ENCODE measurements around the gene ADD1.

The ADD1 gene

DNA sequence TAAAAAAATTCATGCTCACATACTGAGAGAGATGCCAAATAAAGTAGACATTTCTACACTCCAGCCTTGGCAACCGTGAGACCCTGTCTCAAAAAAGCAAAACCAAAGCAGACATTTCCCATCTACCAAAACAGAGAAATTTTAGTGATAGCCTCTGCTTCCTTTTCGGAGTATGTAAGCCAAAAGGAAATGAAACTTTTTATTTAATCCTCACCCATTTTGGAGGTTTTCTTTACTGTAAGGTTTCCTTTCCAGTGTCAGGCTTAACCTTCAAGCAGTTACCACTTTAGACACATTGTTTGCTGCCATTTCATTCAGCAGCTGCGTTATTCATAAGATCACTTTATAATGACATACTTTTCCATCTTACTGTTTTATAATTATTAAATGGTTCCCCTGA, 15.9 kb downstream of the ADD1 start:
- no peak for DNase-seq (ENCODE audit: low read depth, low spot score)

DNA sequence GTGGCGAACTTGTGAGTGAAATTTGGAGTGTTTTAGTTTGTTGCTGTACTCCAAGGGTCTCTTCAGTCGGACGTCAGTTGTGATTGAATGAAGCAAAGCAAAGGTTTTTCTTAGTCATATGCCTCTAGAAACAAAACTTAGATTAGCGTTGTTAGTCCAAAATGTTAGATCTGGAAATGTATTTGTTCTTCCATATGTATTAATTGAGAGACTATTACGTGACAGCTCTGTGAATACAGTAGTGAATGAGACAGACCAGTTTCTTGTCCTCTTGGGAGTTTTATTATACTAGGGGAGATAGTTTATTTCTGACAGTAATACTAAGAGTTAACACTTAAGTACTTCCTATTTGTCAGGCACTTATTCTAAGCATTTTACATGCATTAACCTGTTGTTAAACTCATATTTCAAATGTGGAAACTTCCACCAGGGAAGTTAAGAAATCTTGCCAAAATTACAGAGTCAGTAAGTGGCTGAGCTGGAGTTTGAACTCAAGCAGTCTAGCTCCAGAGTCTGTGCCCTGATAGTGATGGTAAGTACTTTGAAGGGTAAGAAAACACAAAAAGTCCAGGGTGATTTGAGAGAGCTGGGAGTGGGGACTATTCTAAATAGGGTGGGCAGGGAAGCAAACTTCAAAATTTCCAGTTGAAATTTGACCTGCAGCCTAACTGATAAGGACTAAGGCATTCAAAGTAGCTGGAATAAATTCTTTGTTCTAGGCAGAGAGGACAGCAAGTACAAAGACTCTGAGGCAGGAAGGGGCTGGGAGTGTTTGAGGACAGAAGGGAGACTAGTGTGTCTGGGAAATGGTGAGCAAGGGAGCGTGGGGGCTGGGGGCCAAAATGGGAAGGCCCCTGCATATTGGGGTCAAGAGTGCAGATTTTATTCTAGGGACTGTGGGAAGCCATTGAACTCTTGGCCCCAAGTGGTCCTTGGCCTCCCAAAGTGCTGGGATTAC, 17.0 kb downstream of the ADD1 start:
- no peak for DNase-seq (ENCODE audit: low read depth, low spot score)

DNA sequence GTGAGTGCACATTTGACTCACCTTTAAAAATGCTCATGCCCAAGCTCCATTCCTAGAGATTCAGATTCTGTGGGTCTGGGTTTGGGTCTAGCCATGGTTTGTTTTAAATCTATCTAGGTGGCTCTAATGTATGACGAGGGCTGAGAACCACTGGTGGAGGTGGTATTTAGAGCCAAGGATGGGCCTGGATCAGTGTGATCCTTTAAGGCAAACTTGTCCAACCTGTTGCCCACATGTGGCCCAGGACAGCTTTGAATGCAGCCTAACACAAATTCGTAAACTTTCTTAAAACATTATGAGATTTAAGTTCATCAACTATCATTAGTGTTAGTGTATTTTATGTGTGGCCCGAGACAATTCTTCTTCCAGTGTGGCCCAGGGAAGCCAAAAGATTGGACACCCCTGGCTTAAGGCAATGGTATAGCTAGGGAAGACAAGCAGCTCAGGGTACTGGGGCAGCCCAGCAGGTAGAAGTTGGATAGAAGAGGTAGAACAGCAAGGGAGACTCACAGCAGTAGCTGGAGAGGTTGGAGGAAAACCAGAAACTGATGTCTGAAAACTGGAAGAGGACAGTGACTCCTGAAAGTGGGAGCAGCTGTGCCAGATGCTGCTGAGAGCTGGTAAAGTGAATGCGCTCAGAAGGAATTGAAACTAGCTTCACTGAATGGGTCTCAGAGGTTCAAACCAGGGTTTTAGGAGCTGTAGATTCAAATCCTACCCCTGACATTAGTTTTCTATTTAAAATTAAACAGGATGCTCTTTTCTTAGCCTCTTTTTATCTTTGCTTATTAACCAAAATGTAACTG, 18.2 kb downstream of the ADD1 start:
- DNase-seq (ENCODE audit: low read depth, low spot score), result no peak

DNA sequence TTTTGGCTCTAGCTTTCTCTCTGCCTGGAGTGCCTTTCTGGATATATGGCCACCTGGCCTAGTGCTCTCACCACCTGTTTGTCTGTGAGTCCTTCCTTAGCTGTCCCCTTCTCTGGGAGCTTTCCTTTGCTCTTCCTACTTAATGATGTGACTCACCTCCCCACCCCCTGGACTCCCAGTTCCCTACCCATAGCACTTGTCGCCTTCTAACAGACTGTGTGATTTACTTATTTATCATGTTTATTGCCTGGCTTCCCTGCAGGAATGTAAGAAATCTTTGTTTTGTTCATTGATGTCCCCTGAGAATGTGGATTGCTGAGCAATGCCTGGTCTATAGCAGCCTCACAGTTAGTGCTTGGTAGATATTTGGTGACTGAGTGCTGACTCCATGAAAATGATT, 18.9 kb downstream of the ADD1 start:
- no peak for DNase-seq (ENCODE audit: low read depth, low spot score)

DNA sequence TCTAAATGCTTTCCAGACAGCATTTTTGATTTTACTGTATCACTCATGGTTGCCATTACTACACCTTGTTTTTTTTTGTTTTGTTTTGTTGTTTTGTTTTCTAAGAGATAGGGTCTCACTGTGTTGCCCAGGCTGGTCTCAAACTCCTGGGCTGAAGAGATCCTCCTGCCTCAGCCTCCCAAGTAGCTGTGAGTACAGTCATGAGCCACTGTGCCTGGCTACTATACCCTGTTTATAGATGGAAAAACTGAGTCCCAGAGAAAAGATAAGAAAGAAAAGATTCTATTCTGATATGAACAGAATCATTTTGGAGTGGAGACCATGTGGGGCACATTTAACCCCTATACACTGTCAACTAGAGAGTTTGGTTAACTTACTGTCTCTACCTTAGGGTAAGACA, 20.0 kb downstream of the ADD1 start:
- no peak for DNase-seq (ENCODE audit: low read depth, low spot score)

DNA sequence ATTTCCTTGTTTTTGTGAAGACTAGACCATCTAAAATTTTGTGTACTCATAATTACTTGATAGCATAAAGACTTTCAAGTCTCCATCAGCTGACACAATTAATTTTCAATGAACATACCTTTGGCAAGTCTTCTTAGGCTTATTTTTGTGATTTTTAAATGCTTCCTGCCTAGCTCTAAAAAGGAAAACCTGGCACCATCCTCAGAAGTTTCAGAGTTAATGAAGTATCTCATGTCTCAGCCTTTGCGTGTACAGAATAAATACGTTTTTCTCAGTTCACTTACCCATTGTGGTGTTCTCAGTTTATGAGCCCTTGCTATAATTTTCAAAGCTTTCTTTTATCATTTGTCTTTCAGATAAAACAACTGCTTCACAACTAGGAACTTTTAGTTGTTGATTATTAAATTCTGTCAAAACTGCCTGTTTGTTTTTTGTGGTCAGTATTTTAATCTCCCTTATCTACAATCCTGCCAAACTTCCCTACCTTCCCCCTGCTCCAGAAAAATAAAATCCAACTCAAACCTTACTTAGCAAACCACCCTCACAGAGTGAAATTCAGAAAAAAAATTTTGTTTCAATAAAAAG, 21.6 kb downstream of the ADD1 start:
- DNase-seq (ENCODE audit: low read depth, low spot score), result no peak

DNA sequence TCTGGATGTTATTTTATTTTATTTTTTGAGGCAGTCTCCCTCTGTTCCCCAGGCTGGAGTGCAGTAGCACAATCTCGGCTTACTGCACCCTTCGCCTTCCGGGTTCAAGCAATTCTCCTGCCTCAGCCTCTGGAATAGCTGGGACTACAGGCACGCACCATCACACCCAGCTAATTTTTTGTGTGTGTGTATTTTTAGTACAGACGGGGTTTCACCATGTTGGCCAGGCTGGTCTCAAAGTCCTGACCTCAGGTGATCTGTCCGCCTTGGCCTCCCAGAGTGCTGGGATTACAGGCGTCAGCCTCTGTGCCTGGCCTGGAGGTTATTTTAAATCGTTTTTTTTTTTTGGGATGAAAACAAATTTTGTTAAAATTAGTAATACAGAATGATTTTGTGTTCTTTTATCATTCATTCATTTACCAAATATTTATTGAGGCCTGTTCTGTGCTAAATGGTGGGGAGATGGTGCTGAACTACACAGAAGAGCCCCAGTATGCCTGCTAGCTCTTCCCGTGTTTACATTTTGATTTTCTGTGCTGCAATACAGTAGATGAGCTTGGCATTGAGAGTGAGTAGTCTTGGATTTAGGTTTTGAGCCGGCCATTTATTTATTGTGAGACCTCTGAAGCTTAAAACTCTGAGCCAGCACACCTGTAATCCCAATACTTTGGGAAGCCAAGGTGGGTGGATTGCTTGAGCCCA, 22.7 kb downstream of the ADD1 start:
- DNase-seq (ENCODE audit: low read depth, low spot score), result no peak

DNA sequence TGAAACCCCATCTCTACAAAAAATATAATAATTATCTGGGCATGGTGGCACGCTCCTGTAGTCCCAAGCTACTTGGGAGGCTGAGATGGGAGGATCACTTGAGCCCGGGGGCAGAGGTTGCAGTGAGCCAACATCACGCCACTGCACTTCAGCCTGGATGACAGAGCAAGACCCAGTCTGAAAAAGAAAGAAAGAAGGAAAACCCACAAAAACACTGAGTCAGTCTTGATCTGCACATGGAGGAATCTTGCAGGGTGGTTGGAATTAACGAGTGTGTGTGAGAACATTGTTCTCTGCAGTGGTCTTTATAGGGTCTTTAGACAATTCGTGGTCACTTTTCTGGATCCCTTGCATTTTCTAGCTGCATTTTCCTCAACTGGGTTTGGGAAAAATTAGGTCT, 23.2 kb downstream of the ADD1 start:
- DNase-seq (ENCODE audit: low read depth, low spot score), result no peak

DNA sequence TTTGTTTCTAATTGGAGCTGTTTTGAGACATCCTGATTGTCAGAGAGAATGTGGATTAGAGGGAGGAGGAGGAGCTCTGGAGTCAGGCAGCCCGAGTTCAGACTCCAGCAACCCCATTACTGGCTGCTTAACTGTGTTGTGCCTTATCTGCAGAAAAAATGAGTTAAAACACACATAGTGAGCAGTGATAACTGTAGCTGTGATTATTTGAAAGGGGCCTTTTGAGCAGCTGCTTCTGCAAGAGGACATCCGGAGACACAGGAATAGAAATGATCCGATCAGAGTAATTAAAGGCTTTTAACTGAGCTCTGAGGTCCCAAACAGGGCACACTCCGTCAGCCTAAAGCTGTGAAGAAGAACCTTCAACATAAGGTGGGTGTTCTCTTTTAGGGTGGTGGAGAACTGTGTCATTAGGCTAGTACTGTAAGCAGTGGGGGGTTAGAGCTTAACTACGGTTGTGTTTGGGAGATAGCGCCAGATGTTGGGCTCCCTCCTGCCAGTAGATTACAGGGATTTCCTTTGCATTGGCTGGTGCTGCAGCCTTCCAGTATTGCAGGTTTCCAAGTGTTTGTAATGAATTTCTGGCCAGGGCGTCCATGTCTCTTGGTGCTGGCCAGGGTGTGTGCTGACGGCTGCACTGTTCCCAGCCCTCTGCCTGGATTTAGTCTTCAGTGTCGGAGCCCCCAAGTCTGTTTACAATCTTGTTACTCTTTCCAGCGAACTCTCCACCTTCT, 24.3 kb downstream of the ADD1 start:
- no peak for DNase-seq (ENCODE audit: low read depth, low spot score)

DNA sequence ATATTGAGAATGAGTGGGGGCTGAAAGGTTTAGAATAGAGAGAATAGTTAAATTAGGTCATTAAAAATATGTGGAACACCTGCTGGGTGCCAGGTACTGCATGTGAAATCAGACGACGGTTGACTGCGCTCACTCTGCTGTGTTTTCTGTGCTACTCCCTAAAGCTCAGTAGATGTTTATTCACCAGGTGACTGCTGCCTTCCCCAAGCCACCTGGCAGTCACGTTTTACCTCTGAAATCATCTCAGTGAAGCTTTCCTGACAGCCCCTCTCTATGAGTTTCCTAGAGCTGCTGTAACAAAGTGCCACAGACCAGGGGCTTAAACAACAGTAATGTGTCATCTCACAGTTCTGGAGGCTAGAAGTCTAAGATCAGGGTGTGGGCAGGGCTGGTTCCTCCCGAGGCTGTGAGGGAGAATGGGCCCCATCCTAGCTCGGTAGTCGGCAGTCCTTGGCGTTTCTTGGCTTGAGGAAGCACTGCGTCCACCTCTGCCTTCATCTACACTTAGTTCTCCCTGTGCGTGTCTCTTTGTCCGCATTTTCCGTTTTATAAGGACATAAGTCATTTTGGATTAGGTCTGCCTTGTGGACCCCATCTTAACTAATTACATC, 25.3 kb downstream of the ADD1 start:
- DNase-seq (ENCODE audit: low read depth, low spot score), result no peak

DNA sequence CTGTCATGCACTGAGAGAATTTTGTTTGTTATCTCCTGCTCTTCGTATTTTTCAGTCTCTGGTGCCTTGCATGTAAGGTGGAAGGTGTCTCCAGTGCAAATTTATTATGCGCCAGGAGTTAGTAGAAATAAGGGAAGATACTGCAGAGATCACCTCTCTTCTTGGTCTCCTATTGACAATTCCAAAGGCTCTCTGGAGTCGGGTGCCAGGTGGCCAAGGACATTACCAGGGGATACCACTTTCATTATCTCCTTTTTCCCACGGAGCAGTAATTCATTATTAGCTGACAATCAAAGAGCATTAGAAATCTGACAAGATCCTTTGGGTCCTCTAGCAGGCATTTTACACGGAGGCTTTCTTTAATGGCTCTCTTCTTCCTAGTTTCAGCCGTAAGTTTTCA, 26.0 kb downstream of the ADD1 start:
- DNase-seq (ENCODE audit: low read depth, low spot score), result no peak

DNA sequence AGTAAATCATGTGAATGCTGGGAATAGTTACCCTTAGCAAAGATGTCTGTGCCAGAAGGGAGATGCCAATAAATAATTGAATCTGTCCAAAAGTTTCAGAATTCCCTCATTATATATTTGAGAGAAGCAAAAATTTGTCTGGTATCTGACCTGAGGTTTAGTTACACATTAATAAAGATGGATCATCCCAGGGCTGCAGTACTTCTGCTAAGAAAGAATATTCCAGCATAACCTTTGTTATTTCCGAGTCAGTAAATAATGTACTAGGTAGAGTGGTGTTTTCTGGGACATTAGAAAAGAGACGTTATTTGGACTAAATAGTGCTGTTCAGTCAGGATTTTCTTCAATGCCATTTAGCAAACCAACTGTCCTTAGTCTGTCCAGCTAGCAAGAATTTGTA, 26.4 kb downstream of the ADD1 start:
- DNase-seq (ENCODE audit: low read depth, low spot score), result no peak

DNA sequence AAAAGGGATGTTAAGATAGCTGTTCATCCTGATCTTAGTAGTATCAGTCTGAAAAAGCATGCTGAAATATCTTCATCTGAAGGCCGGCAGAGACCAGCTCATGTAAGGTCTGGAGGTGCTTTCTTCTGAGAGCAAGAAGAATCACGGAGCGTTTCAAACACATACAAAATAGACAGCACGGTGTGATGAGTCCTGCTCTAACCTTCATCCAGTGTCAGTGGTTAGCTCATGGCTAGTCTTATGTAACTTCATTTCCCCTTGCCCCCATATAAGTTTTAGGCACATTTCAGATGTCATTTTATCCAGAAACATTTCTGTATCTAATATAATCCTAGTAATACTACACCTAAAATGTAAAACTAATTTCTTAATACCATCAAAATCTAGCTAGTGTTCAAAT, 27.8 kb downstream of the ADD1 start:
- DNase-seq (ENCODE audit: low read depth, low spot score), result no peak

DNA sequence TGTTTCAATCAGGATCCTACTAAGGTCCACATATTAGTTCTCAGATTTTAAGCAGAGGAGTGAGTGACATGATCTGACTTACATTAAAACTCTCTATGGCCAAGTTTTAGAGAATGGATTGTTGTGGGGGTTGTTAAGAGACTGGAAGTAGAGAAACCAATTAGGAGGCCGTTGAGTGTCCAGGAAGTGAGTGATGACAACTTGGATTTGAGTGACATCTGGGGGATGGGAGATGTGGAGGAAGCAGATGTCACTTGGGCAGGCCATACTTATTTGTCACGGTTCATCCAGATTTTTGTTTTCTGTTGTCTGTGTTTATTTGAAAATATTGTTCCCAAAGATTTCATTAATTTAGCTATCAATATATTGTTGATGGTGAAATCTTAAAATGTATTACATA, 28.3 kb downstream of the ADD1 start:
- DNase-seq (ENCODE audit: low read depth, low spot score), result no peak

DNA sequence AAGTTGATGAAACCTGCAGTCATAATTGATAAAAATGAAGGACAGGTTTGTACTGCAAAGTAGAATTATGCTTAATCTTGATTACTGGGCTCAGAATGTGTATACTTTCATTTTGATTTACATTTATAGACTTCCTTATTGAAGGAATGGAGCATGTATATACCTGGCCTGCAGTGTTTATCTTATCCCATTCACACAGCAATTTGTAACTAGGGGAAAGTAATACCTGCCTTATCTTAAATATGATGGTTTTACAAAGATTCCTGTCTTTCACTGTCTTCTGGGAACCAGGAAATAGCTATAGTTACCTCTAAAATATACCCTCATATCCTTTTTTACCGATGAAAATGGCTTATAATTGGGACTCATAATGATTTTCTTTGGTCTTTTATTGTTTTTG, 29.7 kb downstream of the ADD1 start:
- DNase-seq (ENCODE audit: low read depth, low spot score), result no peak

DNA sequence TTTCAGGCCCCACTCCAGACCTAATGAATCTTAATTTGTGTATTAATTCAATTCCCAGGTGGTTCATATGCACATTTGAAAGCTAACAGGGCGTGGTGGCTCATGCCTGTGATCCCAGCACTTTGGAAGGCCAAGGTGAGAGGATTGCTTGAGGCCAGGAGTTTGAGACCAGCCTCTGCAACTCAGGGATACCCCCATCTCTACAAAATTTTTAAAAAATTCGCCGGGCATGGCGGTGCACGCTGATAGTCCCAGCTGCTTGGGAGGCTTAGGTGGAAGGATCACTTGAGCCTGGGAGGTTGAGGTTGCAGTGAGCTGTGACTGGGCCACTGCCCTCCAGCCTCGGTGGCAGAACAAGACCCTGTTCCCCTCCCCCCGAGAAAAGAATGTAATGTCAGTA, 31.2 kb downstream of the ADD1 start:
- DNase-seq (ENCODE audit: low read depth, low spot score), result no peak

DNA sequence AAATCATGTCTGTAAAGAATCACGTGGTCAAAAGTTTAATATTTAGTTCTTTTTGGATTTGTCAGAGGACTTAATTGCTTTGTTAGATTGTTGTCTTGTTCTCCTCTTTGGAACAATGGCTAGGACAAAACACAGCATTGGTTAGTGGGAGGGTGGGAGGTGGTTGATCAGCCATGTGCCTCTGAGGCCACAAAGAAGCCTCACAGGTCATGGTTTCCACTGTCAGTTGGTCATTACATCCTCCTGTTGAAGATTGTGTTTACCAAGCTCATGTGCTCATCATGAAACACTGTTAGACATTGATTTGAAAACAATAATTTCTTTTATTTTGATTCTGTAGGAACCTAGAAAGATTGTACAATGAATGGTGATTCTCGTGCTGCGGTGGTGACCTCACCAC, 31.9 kb downstream of the ADD1 start:
- DNase-seq (ENCODE audit: low read depth, low spot score), result no peak

DNA sequence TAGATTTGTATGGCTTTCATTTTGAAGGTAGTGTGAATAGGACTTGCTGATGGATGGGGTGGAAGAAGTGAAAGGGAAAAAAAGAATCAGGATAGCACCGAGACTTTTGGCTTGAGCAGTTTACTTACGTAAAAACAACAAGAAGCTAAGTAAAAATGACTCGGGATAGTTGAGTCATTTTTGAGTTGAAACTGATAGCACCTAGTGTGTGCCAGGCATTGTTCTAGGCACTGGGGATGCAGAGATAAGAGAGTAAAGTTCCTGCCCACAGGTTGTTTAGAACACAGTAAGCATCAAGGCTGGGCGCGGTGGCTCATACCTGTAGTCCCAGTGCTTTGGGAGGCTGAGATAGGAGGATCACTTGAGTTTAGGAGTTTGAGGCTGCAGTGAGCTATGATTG, 34.7 kb downstream of the ADD1 start:
- DNase-seq (ENCODE audit: low read depth, low spot score), result no peak

DNA sequence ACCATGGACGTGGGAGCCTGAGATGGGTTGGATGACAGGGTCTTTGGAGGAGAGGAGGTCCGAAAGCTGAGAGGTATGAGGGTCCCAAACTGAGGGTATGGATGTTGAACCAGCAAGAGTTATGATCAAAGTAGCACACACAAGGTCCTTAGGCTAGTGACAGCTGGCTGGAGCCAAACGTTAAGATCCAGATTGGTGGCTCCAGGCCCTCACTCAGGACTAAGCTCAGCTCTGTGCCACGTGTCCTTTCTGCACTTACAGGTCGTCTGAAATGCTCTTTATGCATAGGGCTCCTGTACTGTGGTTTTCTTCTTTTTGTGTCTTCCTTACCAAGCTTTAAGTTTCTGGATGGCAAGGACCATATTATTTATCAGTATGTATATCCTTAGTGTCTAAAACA, 35.4 kb downstream of the ADD1 start:
- DNase-seq (ENCODE audit: low read depth, low spot score), result no peak

DNA sequence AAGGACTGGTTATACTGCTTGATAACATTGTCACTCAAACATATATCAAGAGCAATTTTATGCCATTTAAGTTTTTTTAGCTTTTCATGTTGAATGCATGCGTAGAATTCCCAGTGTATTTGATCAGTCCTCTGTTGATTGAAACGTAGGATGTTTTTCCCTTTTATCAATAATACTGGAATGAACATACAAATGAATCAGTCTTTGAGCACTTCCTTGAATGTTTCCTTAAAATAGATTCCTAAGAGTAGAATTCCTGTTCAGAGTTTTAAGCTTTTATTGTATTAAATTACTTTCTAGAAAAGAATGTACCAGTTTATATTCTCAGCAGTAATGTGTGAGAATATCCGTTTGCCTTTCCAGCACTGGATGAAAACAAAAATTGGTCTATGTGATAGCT, 37.8 kb downstream of the ADD1 start:
- no peak for DNase-seq (ENCODE audit: low read depth, low spot score)

DNA sequence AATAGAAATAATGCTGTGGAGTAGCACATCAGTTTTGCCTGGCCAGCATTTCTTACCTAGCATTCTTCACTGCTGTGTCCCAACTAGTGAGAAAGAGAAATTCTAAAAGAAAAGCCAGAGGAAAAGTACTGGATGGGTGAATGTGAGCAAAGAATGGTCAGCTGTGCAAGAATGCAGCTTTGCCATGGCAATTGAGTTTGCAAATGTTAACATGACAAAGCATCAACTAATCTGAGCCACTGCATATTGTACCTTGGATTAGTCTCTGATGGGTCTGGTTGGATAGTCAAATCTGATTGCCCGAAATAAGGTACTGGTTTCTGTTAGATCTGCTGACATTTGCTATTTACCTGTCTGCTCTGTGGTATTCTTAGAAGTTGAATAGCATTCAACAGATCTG, 38.7 kb downstream of the ADD1 start:
- DNase-seq (ENCODE audit: low read depth, low spot score), result no peak
